ENCODE results near the gene ARHGAP15. TPM values are rescaled to one million over a fixed set of nuclear protein-coding genes. Genes with fewer than 3 reads are reported as not detected.

ARHGAP15 gene
- total RNA-seq, 1 donor from 2014 or later, result 9.1 TPM

GRCh38 chr2:143333847-143334246, 204.6 kb downstream of the ARHGAP15 start:
- DNase-seq (ENCODE audit: extremely low spot score in 2 of 2), result no peak
- H3K27me3 ChIP-seq, result no peaks in the 10 kb centered on the region
- H3K9me3 ChIP-seq, result no peaks in the 10 kb centered on the region
- H3K4me1 ChIP-seq, result no peaks in the 10 kb centered on the region
- no peak overlapping the region for H3K27ac ChIP-seq
- no peak for TF ChIP-seq POLR2AphosphoS5 (IDR thresholded peaks at IDR 0.05; ENCODE audit: insufficient read depth in 1 of 2, low read depth in 1 of 2)
- no peak for TF ChIP-seq POLR2A (IDR thresholded peaks at IDR 0.05)
- TF ChIP-seq CTCF (IDR thresholded peaks at IDR 0.05), result no peak
- no peaks in the 10 kb centered on the region for H3K36me3 ChIP-seq
- H3K4me3 ChIP-seq, result no peak overlapping the region
- intact Hi-C loops (cut with DNase I), result no loop called here

GRCh38 chr2:143334837-143335236, 205.6 kb downstream of the ARHGAP15 start:
- no peak overlapping the region for H3K27ac ChIP-seq
- no peaks in the 10 kb centered on the region for H3K9me3 ChIP-seq
- H3K4me1 ChIP-seq, result no peaks in the 10 kb centered on the region
- no peaks in the 10 kb centered on the region for H3K27me3 ChIP-seq
- intact Hi-C loops (cut with DNase I), result no loop called here
- no peaks in the 10 kb centered on the region for H3K36me3 ChIP-seq
- DNase-seq (ENCODE audit: extremely low spot score in 2 of 2), result no peak
- no peak overlapping the region for H3K4me3 ChIP-seq
- TF ChIP-seq CTCF (IDR thresholded peaks at IDR 0.05) (no peak), POLR2A (IDR thresholded peaks at IDR 0.05) (no peak), POLR2AphosphoS5 (IDR thresholded peaks at IDR 0.05; ENCODE audit: insufficient read depth in 1 of 2, low read depth in 1 of 2) (no peak)

GRCh38 chr2:143336719-143337210, 207.5 kb downstream of the ARHGAP15 start:
- H3K27me3 ChIP-seq, result no peaks in the 10 kb centered on the region
- no peaks in the 10 kb centered on the region for H3K36me3 ChIP-seq
- intact Hi-C loops (cut with DNase I), result no loop called here
- no peak overlapping the region for H3K27ac ChIP-seq
- no peaks in the 10 kb centered on the region for H3K4me1 ChIP-seq
- no peak for TF ChIP-seq CTCF (IDR thresholded peaks at IDR 0.05)
- TF ChIP-seq POLR2A (IDR thresholded peaks at IDR 0.05), result no peak
- TF ChIP-seq POLR2AphosphoS5 (IDR thresholded peaks at IDR 0.05; ENCODE audit: insufficient read depth in 1 of 2, low read depth in 1 of 2), result no peak
- no peaks in the 10 kb centered on the region for H3K9me3 ChIP-seq
- no peak overlapping the region for H3K4me3 ChIP-seq
- no peak for DNase-seq (ENCODE audit: extremely low spot score in 2 of 2)

- Histone ChIP-seq H3K27ac (no peak overlapping the region), H3K36me3 (no peaks in the 10 kb centered on the region), H3K4me1 (no peaks in the 10 kb centered on the region), H3K4me3 (no peak overlapping the region), H3K9me3 (no peaks in the 10 kb centered on the region), H3K27me3 (no peaks in the 10 kb centered on the region)
- no peak for DNase-seq (ENCODE audit: extremely low spot score in 2 of 2)
- intact Hi-C loops (cut with DNase I), result no loop called here
- TF ChIP-seq POLR2A (IDR thresholded peaks at IDR 0.05), result no peak
- TF ChIP-seq CTCF (IDR thresholded peaks at IDR 0.05), result no peak
- no peak for TF ChIP-seq POLR2AphosphoS5 (IDR thresholded peaks at IDR 0.05; ENCODE audit: insufficient read depth in 1 of 2, low read depth in 1 of 2)
These were observed 212.3 kb downstream of the ARHGAP15 start for GRCh38 chr2:143341478-143341877.

- no peak for DNase-seq (ENCODE audit: extremely low spot score in 2 of 2)
- Histone ChIP-seq H3K4me1 (no peaks in the 10 kb centered on the region), H3K27ac (no peak overlapping the region), H3K4me3 (no peak overlapping the region), H3K36me3 (no peaks in the 10 kb centered on the region), H3K27me3 (no peaks in the 10 kb centered on the region), H3K9me3 (no peaks in the 10 kb centered on the region)
- intact Hi-C loops (cut with DNase I), result no loop called here
- no peak for TF ChIP-seq POLR2AphosphoS5 (IDR thresholded peaks at IDR 0.05; ENCODE audit: insufficient read depth in 1 of 2, low read depth in 1 of 2)
- no peak for TF ChIP-seq POLR2A (IDR thresholded peaks at IDR 0.05)
- no peak for TF ChIP-seq CTCF (IDR thresholded peaks at IDR 0.05)
These were observed 215.6 kb downstream of the ARHGAP15 start for GRCh38 chr2:143344780-143345179.

All from vagina (tissue), 2 donors.